DOHH2 (cell line): ENCODE data around the gene SLC25A43.
"Not testable (repeated sequence)": the region's sequence is repeated elsewhere in the genome, so short reads cannot be mapped to it uniquely, and the experiment has no call there.

Source experiments
- CTCF ChIP-seq: fragments of 200-600 bp; sonication (generic); IDR thresholded peaks from one replicate; pipeline ENCODE4 v1.5.1; 2014; ENCODE audit warnings: antibody characterized with exemption, mild to moderate bottlenecking, low read depth, low read length; ENCODE audit not compliant: poor library complexity, severe bottlenecking
- EZH2phosphoT487 ChIP-seq: fragments of 200-600 bp; sonication (generic); IDR thresholded peaks from 2 replicates; pipeline ENCODE4 v1.6.1; 2017; ENCODE audit warnings: borderline replicate concordance, mild to moderate bottlenecking, antibody characterized with exemption, low read length, moderate library complexity, mixed read lengths

- TF ChIP-seq CTCF, EZH2phosphoT487: not testable (repeated sequence)
These were observed 37.7 kb upstream of the SLC25A43 start for GRCh38 chrX:119361451-119361850.
